Stomach (tissue), 19 donors: ENCODE data around the gene ACTL8. TPM values are rescaled to one million over a fixed set of nuclear protein-coding genes. Genes with fewer than 3 reads are reported as not detected.

ENCODE experiments used
- DNase-seq, 2 donors: peaks; one replicate each; pipeline versions ENCODE4 v3.0.0 to v3.0.0-alpha.2; 2013 to 2019
- H3K27ac ChIP-seq, 5 donors: fragments of 200-600 bp in 4 of 5; sonication (generic) in 4 of 5; one replicate each; pipeline ENCODE4 v1.5.1; 2013 to 2019; ENCODE audit warnings: mild to moderate bottlenecking in 1 of 5, moderate library complexity in 1 of 5
- H3K27me3 ChIP-seq, 3 donors: fragments of 200-600 bp; sonication (generic); one replicate each; pipeline ENCODE4 v1.5.1; 2017 to 2019; ENCODE audit warnings: mixed run types in 1 of 3
- H3K36me3 ChIP-seq, 4 donors: fragments of 200-600 bp; sonication (generic); 1 replicate in 3 of 4; 2 replicates in 1 of 4; pipeline ENCODE4 v1.5.1; 2016 to 2019
- H3K4me1 ChIP-seq, 4 donors: fragments of 200-600 bp; sonication (generic); one replicate each; pipeline ENCODE4 v1.5.1; 2016 to 2019
- H3K4me3 ChIP-seq, 4 donors: fragments of 200-600 bp; sonication (generic) in 3 of 4; one replicate each; pipeline ENCODE4 v1.5.1; 2016 to 2019; ENCODE audit warnings: mild to moderate bottlenecking in 1 of 4
- H3K9me3 ChIP-seq, 4 donors: fragments of 200-600 bp; sonication (generic); one replicate each; pipeline ENCODE4 v1.5.1; 2016 to 2019
- CTCF ChIP-seq, 7 experiments: fragments of 450-650 bp in 4 of 7; fragments of 200-600 bp in 3 of 7; sonication (generic) in 3 of 7; IDR thresholded peaks; one replicate each; pipeline ENCODE4 v1.5.1; 2016 to 2019; ENCODE audit warnings: antibody characterized with exemption in 7 of 7, control low read depth in 2 of 7, mild to moderate bottlenecking in 1 of 7
- EP300 ChIP-seq: sonication (generic); formaldehyde crosslinking; IDR thresholded peaks from one replicate; pipeline ENCODE4 v1.6.1; 2017; ENCODE audit warnings: antibody characterized with exemption
- POLR2A ChIP-seq, 4 donors: fragments of 450-650 bp; IDR thresholded peaks; one replicate each; pipeline ENCODE4 v1.6.1; 2016; ENCODE audit warnings: antibody characterized with exemption in 4 of 4, control low read depth in 2 of 4, mild to moderate bottlenecking in 1 of 4, moderate library complexity in 1 of 4
- POLR2AphosphoS5 ChIP-seq, 3 donors: sonication (generic); formaldehyde crosslinking; IDR thresholded peaks; one replicate each; pipeline ENCODE4 v1.6.1; 2016; ENCODE audit warnings: antibody characterized with exemption in 3 of 3
- WGBS, 5 donors: extraction: QIAGEN DNeasy Blood & Tissue Kit in 3 of 5; methylation state at CpG; one replicate each; pipeline versions ENCODE4 v1.1.5 to v1.1.7; 2013 to 2018; 5-methylcytosine and 5-hydroxymethylcytosine counted together
- intact Hi-C: fragments of 100-400 bp; cut with DNase I; formaldehyde crosslinking; loops from one replicate; pipeline ENCODE4 v1.15.1; 2023; ENCODE audit warnings: low total_unique reads
- long read RNA-seq, 10 donors: transcript quantifications; one replicate each; lab custom pipeline, GENCODE V29; 2026
- polyA plus RNA-seq, 3 donors: library from polyadenylated mRNA; stranded (reverse); fragments of 200-250 nt; gene quantifications; one replicate each; pipeline ENCODE4 v1.2.3, GENCODE V29; 2013
- total RNA-seq, 5 donors: library from RNA; depleted of rRNA; stranded (reverse); fragments of >200 nt; gene quantifications; one replicate each; pipeline versions ENCODE4 v1.1.0 to v1.2.3, GENCODE V29; 2014 to 2016
- donor health status: healthy with polysubstance abuse.
- donor health status: Bipolar disorder and iron deficiency.
- donor health status: healthy.

ACTL8 gene
- not detected for total RNA-seq
- polyA plus RNA-seq, result not detected
- long read RNA-seq, donor 1, result 0 reads
- long read RNA-seq, donor 2, result 0 reads
- long read RNA-seq, donor 3, result 0 reads
- long read RNA-seq, donor 4, result 0 reads
- long read RNA-seq, donor 5, result 0 reads
- long read RNA-seq, donor 6, result 0 reads
- long read RNA-seq, donor 7, result 0 reads
- long read RNA-seq, donor 8, result 0 reads
- long read RNA-seq, donor 9, result 0 reads
- long read RNA-seq, donor 10, result 0 reads

- DNase-seq, result no peak
- Histone ChIP-seq H3K4me1 (no peaks in the 10 kb centered on the region), H3K27me3 (peaks cover 0 to 8% (median 3%) of the 10 kb centered on the region in 3 donors), H3K36me3 (no peaks in the 10 kb centered on the region), H3K27ac (no peak within 1 kb of the TSS), H3K4me3 (no peak within 1 kb of the TSS), H3K9me3 (peaks cover 26 to 61% (median 58%) of the 10 kb centered on the region in 4 donors)
- intact Hi-C loops, result no loop called here
- TF ChIP-seq POLR2A (IDR thresholded peaks at IDR 0.05) (no peak), EP300 (no peak), CTCF (IDR thresholded peaks at IDR 0.05) (no peak), POLR2AphosphoS5 (IDR thresholded peaks at IDR 0.05) (no peak)
- 57 to 65% (median 61%) methylated on average over 12 of the region's 12 CpGs for WGBS, 5 donors
Measured at GRCh38 chr1:17755120-17755519, at the start of gene ACTL8. ACTL8 (plus strand) TSS chr1:17755333; CDS start chr1:17823009, 67,676 bp downstream.

GRCh38 chr1:17706445-17706844, 48.7 kb upstream of the ACTL8 start:
- no peak for DNase-seq
- intact Hi-C loops, result no loop called here
- Histone ChIP-seq H3K4me1 (no peaks in the 10 kb centered on the region), H3K9me3 (peaks cover 0 to 19% (median 5%) of the 10 kb centered on the region in 4 donors), H3K27ac (no peak overlapping the region), H3K4me3 (no peak overlapping the region), H3K36me3 (no peaks in the 10 kb centered on the region), H3K27me3 (peaks cover 0 to 19% (median 0%) of the 10 kb centered on the region in 3 donors)
- 60 to 73% (median 68%) methylated on average over 10 of the region's 10 CpGs for WGBS, 5 donors
- no peak for TF ChIP-seq EP300
- TF ChIP-seq CTCF (IDR thresholded peaks at IDR 0.05), result no peak
- no peak for TF ChIP-seq POLR2A (IDR thresholded peaks at IDR 0.05)
- no peak for TF ChIP-seq POLR2AphosphoS5 (IDR thresholded peaks at IDR 0.05)

- Histone ChIP-seq H3K27ac (no peak overlapping the region), H3K27me3 (peaks cover 0 to 19% (median 0%) of the 10 kb centered on the region in 3 donors), H3K36me3 (no peaks in the 10 kb centered on the region), H3K9me3 (peaks cover 0 to 20% (median 5%) of the 10 kb centered on the region in 4 donors), H3K4me3 (no peak overlapping the region), H3K4me1 (no peaks in the 10 kb centered on the region)
- DNase-seq, result no peak
- no peak for TF ChIP-seq POLR2A (IDR thresholded peaks at IDR 0.05)
- no peak for TF ChIP-seq EP300
- TF ChIP-seq CTCF (IDR thresholded peaks at IDR 0.05), result no peak
- TF ChIP-seq POLR2AphosphoS5 (IDR thresholded peaks at IDR 0.05), result no peak
- intact Hi-C loops, result no loop called here
- 82 to 89% (median 88%) methylated on average over 3 of the region's 3 CpGs for WGBS, 5 donors
Measured at GRCh38 chr1:17709981-17710380, 45.2 kb upstream of the ACTL8 start.

GRCh38 chr1:17710889-17711576, 44.1 kb upstream of the ACTL8 start:
- no peak for DNase-seq
- H3K4me3 ChIP-seq, result no peak overlapping the region
- WGBS, 5 donors, result 67 to 90% (median 80%) methylated on average over 3 to 4 of the region's 4 CpGs
- H3K36me3 ChIP-seq, result no peaks in the 10 kb centered on the region
- H3K27ac ChIP-seq, result no peak overlapping the region
- no peaks in the 10 kb centered on the region for H3K4me1 ChIP-seq
- intact Hi-C loops, result no loop called here
- peaks cover 0 to 20% (median 5%) of the 10 kb centered on the region in 4 donors for H3K9me3 ChIP-seq
- TF ChIP-seq CTCF (IDR thresholded peaks at IDR 0.05), result no peak
- TF ChIP-seq POLR2A (IDR thresholded peaks at IDR 0.05), result no peak
- no peak for TF ChIP-seq POLR2AphosphoS5 (IDR thresholded peaks at IDR 0.05)
- no peak for TF ChIP-seq EP300
- peaks cover 0 to 21% (median 0%) of the 10 kb centered on the region in 3 donors for H3K27me3 ChIP-seq
